HG03280 (cell line): ENCODE measurements around the gene TEX13A.

Source experiments
- ATAC-seq: cut with Tn5 transposase; IDR thresholded peaks from one replicate; pipeline ENCODE4 v1.9.1; 2021; ENCODE audit warnings: mild to moderate bottlenecking, moderate library complexity; ENCODE audit not compliant: unreplicated experiment

Gene TEX13A

DNA sequence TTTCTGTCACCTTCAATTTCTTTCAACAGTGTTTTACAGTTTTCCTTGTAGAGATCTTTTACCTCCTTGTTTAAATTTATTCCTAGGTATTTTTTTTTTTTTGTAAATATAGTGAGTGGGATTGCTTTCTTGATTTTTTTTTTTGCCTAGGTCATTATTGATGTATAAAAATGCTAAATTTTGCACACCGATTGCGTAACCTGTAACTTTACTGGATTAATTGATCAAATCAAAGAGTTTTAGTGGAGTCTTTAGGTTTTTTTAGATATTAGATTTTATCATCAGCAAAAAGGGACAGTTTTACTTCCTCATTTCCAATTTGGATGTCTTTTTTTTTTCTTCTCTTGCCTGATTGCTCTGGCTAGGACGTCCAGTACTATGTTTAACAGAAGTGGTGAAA is 40.9 kb downstream of the TEX13A start:
- no peak for ATAC-seq

- no peak for ATAC-seq
These were observed 47.4 kb downstream of the TEX13A start for GRCh38 chrX:105173071-105173470.
